Neural cell (in vitro differentiated cells): ENCODE data around the gene AHSG. TPM values are rescaled to one million over a fixed set of nuclear protein-coding genes. Genes with fewer than 3 reads are reported as not detected.

ENCODE experiments used
- H2AFZ ChIP-seq: fragments of 200-600, 300-800 bp; sonication (generic), shearing (Covaris generic); 2 replicates; pipeline ENCODE4 v1.6.0; 2014; ENCODE audit warnings: low read depth, mild to moderate bottlenecking, antibody characterized with exemption, low read length, moderate library complexity
- H3F3A ChIP-seq: fragments of 200-600 bp; shearing (Covaris generic); 2 replicates; pipeline ENCODE4 v1.6.1; 2016; ENCODE audit warnings: mild to moderate bottlenecking, moderate library complexity, mixed read lengths, antibody characterized with exemption, low read length; ENCODE audit not compliant: insufficient read depth, poor library complexity, severe bottlenecking
- H3K27ac ChIP-seq: fragments of 200-600, 300-800 bp; sonication (generic), shearing (Covaris generic); 2 replicates; pipeline ENCODE4 v1.5.1; 2014; ENCODE audit warnings: mild to moderate bottlenecking, low read length, moderate library complexity
- H3K27me3 ChIP-seq: fragments of 300-800, 200-600 bp; sonication (generic), shearing (Covaris generic); 2 replicates; pipeline ENCODE4 v1.6.0; 2014; ENCODE audit warnings: mild to moderate bottlenecking, low read depth, low read length, moderate library complexity; ENCODE audit not compliant: insufficient read depth
- H3K36me3 ChIP-seq: fragments of 300-800, 200-600 bp; sonication (generic), shearing (Covaris generic); 2 replicates; pipeline ENCODE4 v1.5.1; 2014; ENCODE audit warnings: mild to moderate bottlenecking, antibody characterized with exemption, low read length, moderate library complexity; ENCODE audit not compliant: insufficient read depth
- H3K4me2 ChIP-seq: fragments of 300-800, 200-600 bp; sonication (generic), shearing (Covaris generic); 2 replicates; pipeline ENCODE4 v1.6.0; 2014; ENCODE audit warnings: mild to moderate bottlenecking, low read length
- H3K4me3 ChIP-seq: fragments of 300-800, 200-600 bp; sonication (generic), shearing (Covaris generic); 2 replicates; pipeline ENCODE4 v1.5.1; 2014; ENCODE audit warnings: mild to moderate bottlenecking, low read length, moderate library complexity
- H3K79me2 ChIP-seq: fragments of 200-600 bp; shearing (Covaris generic); replicated peaks from 2 replicates; pipeline ENCODE4 v1.6.0; 2014; ENCODE audit warnings: mild to moderate bottlenecking, low read length, moderate library complexity; ENCODE audit not compliant: insufficient read depth
- H3K9ac ChIP-seq: fragments of 300-800, 200-600 bp; sonication (generic), shearing (Covaris generic); 2 replicates; pipeline ENCODE4 v1.6.1; 2016; ENCODE audit warnings: mild to moderate bottlenecking, low read length, mixed read lengths
- H3K9me2 ChIP-seq: fragments of 200-600 bp; shearing (Covaris generic); 2 replicates; pipeline ENCODE4 v1.6.1; 2016; ENCODE audit warnings: mild to moderate bottlenecking, low read length, mixed read lengths; ENCODE audit not compliant: insufficient read depth
- H3K9me3 ChIP-seq: fragments of 200-600, 300-800 bp; sonication (generic), shearing (Covaris generic); 2 replicates; pipeline ENCODE4 v1.6.1; 2016; ENCODE audit warnings: mild to moderate bottlenecking, mixed run types, low read length, moderate library complexity, mixed read lengths
- H4K20me1 ChIP-seq: fragments of 200-600 bp; shearing (Covaris generic); 2 replicates; pipeline ENCODE4 v1.6.1; 2016; ENCODE audit warnings: mild to moderate bottlenecking, mixed run types; ENCODE audit not compliant: insufficient read depth
- EP300 ChIP-seq: fragments of 450-650 bp; conservative IDR thresholded peaks from 2 replicates; pipeline ENCODE4 v1.6.1; 2014; ENCODE audit warnings: antibody characterized with exemption, mild to moderate bottlenecking, moderate library complexity; ENCODE audit not compliant: poor library complexity, severe bottlenecking
- EZH2 ChIP-seq: fragments of 200-600, 300-800 bp; shearing (Covaris generic), sonication (generic); IDR thresholded peaks from 2 replicates; pipeline ENCODE4 v1.6.1; 2014; ENCODE audit warnings: antibody characterized with exemption, low read length, borderline replicate concordance, mild to moderate bottlenecking; ENCODE audit not compliant: insufficient read depth, poor library complexity, severe bottlenecking
- MXI1 ChIP-seq: fragments of 450-650 bp; conservative IDR thresholded peaks from 2 replicates; pipeline ENCODE4 v1.6.1; 2014; ENCODE audit warnings: antibody characterized with exemption, mild to moderate bottlenecking; ENCODE audit not compliant: poor library complexity, severe bottlenecking
- POLR2AphosphoS5 ChIP-seq: IDR thresholded peaks from 2 replicates; pipeline ENCODE4 v1.6.1; 2012
- RAD21 ChIP-seq: fragments of 450-650 bp; conservative IDR thresholded peaks from 2 replicates; pipeline ENCODE4 v1.6.1; 2014; ENCODE audit warnings: antibody characterized with exemption, mild to moderate bottlenecking, moderate library complexity
- SMC3 ChIP-seq: fragments of 450-650 bp; conservative IDR thresholded peaks from 2 replicates; pipeline ENCODE4 v1.6.1; 2014; ENCODE audit warnings: antibody characterized with exemption, mild to moderate bottlenecking, moderate library complexity; ENCODE audit not compliant: poor library complexity
- TAF1 ChIP-seq: IDR thresholded peaks from 2 replicates; pipeline ENCODE4 v1.6.1; 2012; ENCODE audit warnings: low read depth
- polyA plus RNA-seq: library from polyadenylated mRNA; depleted of rRNA; stranded (reverse); fragments of >200 nt; gene quantifications from 2 replicates; pipeline ENCODE4 v1.2.3, GENCODE V29; 2014
- TF ChIP-seq, protein P1 (sequence below): fragments of 450-650 bp; IDR thresholded peaks from 2 replicates; pipeline ENCODE4 v1.5.1; 2014; ENCODE audit warnings: antibody characterized with exemption, mild to moderate bottlenecking, moderate library complexity; ENCODE audit not compliant: poor library complexity, severe bottlenecking
- TF ChIP-seq, protein P2 (sequence below): IDR thresholded peaks from 2 replicates; pipeline ENCODE4 v1.6.1; 2012; ENCODE audit warnings: borderline replicate concordance

AHSG gene
- polyA plus RNA-seq, 1 donor from 2014 or later, result 0.40 TPM

DNA sequence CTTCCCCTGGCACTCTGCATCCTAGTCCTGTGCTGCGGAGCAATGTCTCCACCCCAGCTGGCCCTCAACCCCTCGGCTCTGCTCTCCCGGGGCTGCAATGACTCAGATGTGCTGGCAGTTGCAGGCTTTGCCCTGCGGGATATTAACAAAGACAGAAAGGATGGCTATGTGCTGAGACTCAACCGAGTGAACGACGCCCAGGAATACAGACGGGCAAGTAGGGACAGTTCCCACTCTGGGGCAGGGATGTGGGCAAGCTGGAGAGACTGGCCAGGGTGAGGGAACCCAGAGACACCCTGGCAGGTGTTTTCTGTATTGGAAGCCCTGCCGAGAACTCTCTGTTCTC, 27.6 kb downstream of the AHSG start:
- Histone ChIP-seq H3K79me2 (no peaks in the 10 kb centered on the region), H2AFZ (no peak overlapping the region), H4K20me1 (no peaks in the 10 kb centered on the region), H3K9me2 (no peaks in the 10 kb centered on the region), H3K9ac (no peak overlapping the region), H3K9me3 (no peaks in the 10 kb centered on the region), H3K27me3 (no peaks in the 10 kb centered on the region), H3K4me2 (no peak overlapping the region), H3K36me3 (no peaks in the 10 kb centered on the region), H3F3A (no peaks in the 10 kb centered on the region), H3K27ac (no peak overlapping the region), H3K4me3 (no peak overlapping the region)
- TF ChIP-seq RAD21 (no peak), EP300 (no peak), SMC3 (no peak), EZH2 (no peak), POLR2AphosphoS5 (no peak), TAF1 (no peak), MXI1 (no peak)
- TF ChIP-seq, protein P1, sequence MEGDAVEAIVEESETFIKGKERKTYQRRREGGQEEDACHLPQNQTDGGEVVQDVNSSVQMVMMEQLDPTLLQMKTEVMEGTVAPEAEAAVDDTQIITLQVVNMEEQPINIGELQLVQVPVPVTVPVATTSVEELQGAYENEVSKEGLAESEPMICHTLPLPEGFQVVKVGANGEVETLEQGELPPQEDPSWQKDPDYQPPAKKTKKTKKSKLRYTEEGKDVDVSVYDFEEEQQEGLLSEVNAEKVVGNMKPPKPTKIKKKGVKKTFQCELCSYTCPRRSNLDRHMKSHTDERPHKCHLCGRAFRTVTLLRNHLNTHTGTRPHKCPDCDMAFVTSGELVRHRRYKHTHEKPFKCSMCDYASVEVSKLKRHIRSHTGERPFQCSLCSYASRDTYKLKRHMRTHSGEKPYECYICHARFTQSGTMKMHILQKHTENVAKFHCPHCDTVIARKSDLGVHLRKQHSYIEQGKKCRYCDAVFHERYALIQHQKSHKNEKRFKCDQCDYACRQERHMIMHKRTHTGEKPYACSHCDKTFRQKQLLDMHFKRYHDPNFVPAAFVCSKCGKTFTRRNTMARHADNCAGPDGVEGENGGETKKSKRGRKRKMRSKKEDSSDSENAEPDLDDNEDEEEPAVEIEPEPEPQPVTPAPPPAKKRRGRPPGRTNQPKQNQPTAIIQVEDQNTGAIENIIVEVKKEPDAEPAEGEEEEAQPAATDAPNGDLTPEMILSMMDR, result no peak
- TF ChIP-seq, protein P2, sequence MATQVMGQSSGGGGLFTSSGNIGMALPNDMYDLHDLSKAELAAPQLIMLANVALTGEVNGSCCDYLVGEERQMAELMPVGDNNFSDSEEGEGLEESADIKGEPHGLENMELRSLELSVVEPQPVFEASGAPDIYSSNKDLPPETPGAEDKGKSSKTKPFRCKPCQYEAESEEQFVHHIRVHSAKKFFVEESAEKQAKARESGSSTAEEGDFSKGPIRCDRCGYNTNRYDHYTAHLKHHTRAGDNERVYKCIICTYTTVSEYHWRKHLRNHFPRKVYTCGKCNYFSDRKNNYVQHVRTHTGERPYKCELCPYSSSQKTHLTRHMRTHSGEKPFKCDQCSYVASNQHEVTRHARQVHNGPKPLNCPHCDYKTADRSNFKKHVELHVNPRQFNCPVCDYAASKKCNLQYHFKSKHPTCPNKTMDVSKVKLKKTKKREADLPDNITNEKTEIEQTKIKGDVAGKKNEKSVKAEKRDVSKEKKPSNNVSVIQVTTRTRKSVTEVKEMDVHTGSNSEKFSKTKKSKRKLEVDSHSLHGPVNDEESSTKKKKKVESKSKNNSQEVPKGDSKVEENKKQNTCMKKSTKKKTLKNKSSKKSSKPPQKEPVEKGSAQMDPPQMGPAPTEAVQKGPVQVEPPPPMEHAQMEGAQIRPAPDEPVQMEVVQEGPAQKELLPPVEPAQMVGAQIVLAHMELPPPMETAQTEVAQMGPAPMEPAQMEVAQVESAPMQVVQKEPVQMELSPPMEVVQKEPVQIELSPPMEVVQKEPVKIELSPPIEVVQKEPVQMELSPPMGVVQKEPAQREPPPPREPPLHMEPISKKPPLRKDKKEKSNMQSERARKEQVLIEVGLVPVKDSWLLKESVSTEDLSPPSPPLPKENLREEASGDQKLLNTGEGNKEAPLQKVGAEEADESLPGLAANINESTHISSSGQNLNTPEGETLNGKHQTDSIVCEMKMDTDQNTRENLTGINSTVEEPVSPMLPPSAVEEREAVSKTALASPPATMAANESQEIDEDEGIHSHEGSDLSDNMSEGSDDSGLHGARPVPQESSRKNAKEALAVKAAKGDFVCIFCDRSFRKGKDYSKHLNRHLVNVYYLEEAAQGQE, result no peak

DNA sequence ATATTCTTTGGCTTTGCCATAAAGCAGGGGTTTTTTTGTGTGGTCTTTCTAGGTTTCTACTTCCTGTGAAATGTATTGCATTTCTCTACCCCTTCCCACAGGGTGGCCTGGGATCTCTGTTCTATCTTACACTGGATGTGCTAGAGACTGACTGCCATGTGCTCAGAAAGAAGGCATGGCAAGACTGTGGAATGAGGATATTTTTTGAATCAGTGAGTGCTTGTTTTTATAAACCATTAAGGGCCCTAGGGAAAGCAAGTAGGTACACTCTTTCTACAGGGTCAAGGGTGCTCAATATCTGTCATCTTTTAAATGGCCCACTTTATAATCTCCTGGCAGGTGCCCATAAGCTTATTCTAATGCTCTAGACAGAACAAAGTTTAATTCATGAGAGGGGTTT, 28.1 kb downstream of the AHSG start:
- Histone ChIP-seq H3F3A (no peaks in the 10 kb centered on the region), H3K9me3 (no peaks in the 10 kb centered on the region), H3K27me3 (no peaks in the 10 kb centered on the region), H2AFZ (no peak overlapping the region), H3K36me3 (no peaks in the 10 kb centered on the region), H3K4me2 (no peak overlapping the region), H3K9ac (no peak overlapping the region), H3K27ac (no peak overlapping the region), H4K20me1 (no peaks in the 10 kb centered on the region), H3K4me3 (no peak overlapping the region), H3K79me2 (no peaks in the 10 kb centered on the region), H3K9me2 (no peaks in the 10 kb centered on the region)
- TF ChIP-seq RAD21 (no peak), EZH2 (no peak), POLR2AphosphoS5 (no peak), MXI1 (no peak), SMC3 (no peak), EP300 (no peak), TAF1 (no peak)
- TF ChIP-seq, protein P2, result no peak
- TF ChIP-seq, protein P1, result no peak
